Liver (tissue), 9 donors: ENCODE data around the gene NT5C1A. TPM values are rescaled to one million over a fixed set of nuclear protein-coding genes. Genes with fewer than 3 reads are reported as not detected.
A peak's percentile ranks its signal among the peaks of the same experiment; 100 is the strongest.

Source experiments
- DNase-seq: peaks from one replicate; pipeline ENCODE4 v3.0.0-alpha.2; 2017; ENCODE audit warnings: low spot score
- H3K27ac ChIP-seq, 2 donors: one replicate each; pipeline ENCODE4 v1.7.0; 2013; ENCODE audit warnings: inconsistent platforms in 2 of 2, low read length in 2 of 2, control low read depth in 1 of 2, low read depth in 1 of 2, mild to moderate bottlenecking in 1 of 2
- H3K27me3 ChIP-seq, 4 donors: one replicate each; pipeline versions ENCODE4 v1.6.1 to v1.7.0; 2013; ENCODE audit warnings: low read length in 3 of 4, inconsistent platforms in 1 of 4, mild to moderate bottlenecking in 1 of 4, moderate library complexity in 1 of 4; ENCODE audit not compliant: control insufficient read depth in 4 of 4, insufficient read depth in 4 of 4
- H3K36me3 ChIP-seq, 4 donors: one replicate each; pipeline versions ENCODE4 v1.6.1 to v1.7.0; 2013; ENCODE audit warnings: low read length in 3 of 4, mild to moderate bottlenecking in 3 of 4, low read depth in 1 of 4, moderate library complexity in 1 of 4; ENCODE audit not compliant: control insufficient read depth in 4 of 4, insufficient read depth in 3 of 4
- H3K4me1 ChIP-seq, 4 donors: one replicate each; pipeline versions ENCODE4 v1.6.1 to v1.7.0; 2013; ENCODE audit warnings: low read length in 3 of 4, mild to moderate bottlenecking in 3 of 4, moderate library complexity in 1 of 4; ENCODE audit not compliant: control insufficient read depth in 4 of 4, insufficient read depth in 4 of 4
- H3K4me3 ChIP-seq, 3 donors: one replicate each; pipeline versions ENCODE4 v1.6.1 to v1.7.0; 2013; ENCODE audit warnings: low read length in 3 of 3, control low read depth in 1 of 3, low read depth in 1 of 3, mild to moderate bottlenecking in 1 of 3
- H3K9ac ChIP-seq, 2 donors: one replicate each; pipeline ENCODE4 v1.7.0; 2013; ENCODE audit warnings: low read length in 2 of 2, mild to moderate bottlenecking in 2 of 2, moderate library complexity in 2 of 2, control low read depth in 1 of 2, low read depth in 1 of 2
- H3K9me3 ChIP-seq, 4 donors: one replicate each; pipeline versions ENCODE4 v1.6.1 to v1.7.0; 2013; ENCODE audit warnings: low read length in 3 of 4; ENCODE audit not compliant: control insufficient read depth in 4 of 4
- ATF3 ChIP-seq: IDR thresholded peaks from 2 replicates; pipeline ENCODE4 v1.6.1; 2016; ENCODE audit warnings: antibody characterized with exemption
- CTCF ChIP-seq: fragments of 150-350 bp; IDR thresholded peaks from 2 replicates; pipeline ENCODE4 v1.5.1; 2017; ENCODE audit warnings: improper control_type of control experiment, low read depth, low read length; ENCODE audit not compliant: missing input control
- EGR1 ChIP-seq, 2 donors: IDR thresholded peaks; 2 replicates each; pipeline ENCODE4 v1.6.1; 2016 to 2018; ENCODE audit warnings: antibody characterized with exemption in 2 of 2, low read depth in 2 of 2
- FOXA1 ChIP-seq: IDR thresholded peaks from 2 replicates; pipeline ENCODE4 v1.6.1; 2016; ENCODE audit warnings: antibody characterized with exemption
- FOXA2 ChIP-seq: IDR thresholded peaks from 2 replicates; pipeline ENCODE4 v1.6.1; 2016; ENCODE audit warnings: antibody characterized with exemption
- GABPA ChIP-seq, 2 donors: IDR thresholded peaks in 1 of 2; conservative IDR thresholded peaks in 1 of 2; 2 replicates each; pipeline ENCODE4 v1.6.1; 2016; ENCODE audit warnings: antibody characterized with exemption in 2 of 2, mild to moderate bottlenecking in 1 of 2, moderate library complexity in 1 of 2
- HNF4A ChIP-seq, 2 donors: conservative IDR thresholded peaks; 2 replicates each; pipeline ENCODE4 v1.6.1; 2016; ENCODE audit warnings: antibody characterized with exemption in 2 of 2, mild to moderate bottlenecking in 2 of 2
- HNF4G ChIP-seq: IDR thresholded peaks from 2 replicates; pipeline ENCODE4 v1.6.1; 2016; ENCODE audit warnings: antibody characterized with exemption
- JUND ChIP-seq, 2 donors: IDR thresholded peaks; 2 replicates each; pipeline ENCODE4 v1.6.1; 2016; ENCODE audit warnings: antibody characterized with exemption in 2 of 2
- NR2F2 ChIP-seq: IDR thresholded peaks from 2 replicates; pipeline ENCODE4 v1.6.1; 2016; ENCODE audit warnings: antibody characterized with exemption
- RAD21 ChIP-seq, 2 donors: IDR thresholded peaks; 2 replicates each; pipeline ENCODE4 v1.6.1; 2016; ENCODE audit warnings: antibody characterized with exemption in 2 of 2, mild to moderate bottlenecking in 2 of 2
- REST ChIP-seq: IDR thresholded peaks from 2 replicates; pipeline ENCODE4 v1.6.1; 2016; ENCODE audit warnings: antibody characterized with exemption, mild to moderate bottlenecking
- RXRA ChIP-seq, 2 donors: IDR thresholded peaks; 2 replicates each; pipeline ENCODE4 v1.6.1; 2017 to 2018; ENCODE audit warnings: antibody characterized with exemption in 2 of 2, mild to moderate bottlenecking in 1 of 2
- SP1 ChIP-seq: IDR thresholded peaks from 2 replicates; pipeline ENCODE4 v1.6.1; 2018; ENCODE audit warnings: antibody characterized with exemption, mild to moderate bottlenecking
- TAF1 ChIP-seq: conservative IDR thresholded peaks from 2 replicates; pipeline ENCODE4 v1.6.1; 2016; ENCODE audit warnings: antibody characterized with exemption, mild to moderate bottlenecking
- YY1 ChIP-seq: IDR thresholded peaks from 2 replicates; pipeline ENCODE4 v1.6.1; 2016; ENCODE audit warnings: antibody characterized with exemption, mild to moderate bottlenecking
- ZBTB33 ChIP-seq: IDR thresholded peaks from 2 replicates; pipeline ENCODE4 v1.6.1; 2016; ENCODE audit warnings: antibody characterized with exemption
- WGBS: extraction: QIAGEN DNeasy Blood & Tissue Kit; methylation state at CpG from one replicate; pipeline ENCODE4 v1.1.7; 2013; 5-methylcytosine and 5-hydroxymethylcytosine counted together
- polyA plus RNA-seq, 2 donors: library from polyadenylated mRNA; stranded (reverse) in 1 of 2; unstranded in 1 of 2; fragments of 200-250 nt in 1 of 2; fragments of >200 nt in 1 of 2; fragmentation: Nextera tagmentation in 1 of 2; extraction: Ambion mirVana in 1 of 2; gene quantifications; one replicate each; pipeline versions ENCODE4 v1.2.1 to v1.2.3, GENCODE V29; 2013 to 2015
- total RNA-seq, 2 donors: library from RNA; depleted of rRNA; stranded (reverse); fragments of >200 nt; gene quantifications; one replicate each; pipeline ENCODE4 v1.2.3, GENCODE V29; 2014
- TF ChIP-seq, protein P1 (sequence below): IDR thresholded peaks from 2 replicates; pipeline ENCODE4 v1.6.1; 2016; ENCODE audit warnings: antibody characterized with exemption
- donor health status: healthy.
- donor health status: healthy.
- donor health status: healthy.
- donor health status: healthy.
- donor health status: healthy.

The NT5C1A gene
- total and polyA plus RNA-seq, 4 donors: 0.05 to 0.08 TPM; not detected in 2

DNA sequence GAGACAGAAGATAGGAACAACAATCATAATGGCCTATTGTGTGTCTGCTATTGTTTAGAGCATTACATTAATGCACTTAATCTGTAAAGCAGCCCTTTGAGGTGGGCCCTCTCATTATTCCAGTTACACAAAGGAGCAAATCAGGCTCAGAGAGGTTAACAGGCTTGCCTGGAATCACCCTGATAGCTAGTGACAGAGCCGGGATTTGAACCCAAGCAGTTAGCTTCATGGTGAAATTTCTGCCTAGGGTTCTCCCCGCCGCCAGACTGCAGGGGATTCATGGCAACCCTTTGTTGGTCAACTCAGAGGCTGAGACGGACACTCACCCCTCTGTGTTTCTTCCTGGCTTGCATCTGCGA lies 39.6 kb downstream of the NT5C1A start:
- TF ChIP-seq RAD21 (IDR thresholded peaks at IDR 0.05) (no peak), JUND (IDR thresholded peaks at IDR 0.05) (no peak), TAF1 (no peak), ATF3 (no peak), FOXA1 (no peak), RXRA (IDR thresholded peaks at IDR 0.05) (no peak), GABPA (IDR thresholded peaks at IDR 0.05 in 1 of 2, conservative IDR thresholded peaks at IDR 0.05 in 1 of 2) (no peak), EGR1 (IDR thresholded peaks at IDR 0.05; ENCODE audit: low read depth in 2 of 2) (no peak), YY1 (no peak), FOXA2 (no peak), SP1 (no peak), HNF4A (conservative IDR thresholded peaks at IDR 0.05) (no peak), REST (no peak), ZBTB33 (no peak), NR2F2 (no peak), CTCF (no peak), HNF4G (no peak)
- TF ChIP-seq, protein P1, sequence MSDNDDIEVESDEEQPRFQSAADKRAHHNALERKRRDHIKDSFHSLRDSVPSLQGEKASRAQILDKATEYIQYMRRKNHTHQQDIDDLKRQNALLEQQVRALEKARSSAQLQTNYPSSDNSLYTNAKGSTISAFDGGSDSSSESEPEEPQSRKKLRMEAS: no peak
- Histone ChIP-seq H3K9ac (no peak overlapping the region), H3K9me3 (no peaks in the 10 kb centered on the region), H3K36me3 (no peaks in the 10 kb centered on the region), H3K27me3 (peaks cover 0 to 8% (median 1%) of the 10 kb centered on the region in 4 donors), H3K27ac (peak overlapping the region; percentile 23 to 26), H3K4me3 (no peak overlapping the region), H3K4me1 (peaks cover 0 to 4% (median 0%) of the 10 kb centered on the region in 4 donors)
- DNase-seq: no peak
- WGBS: 86% methylated on average over 5 of the region's 5 CpGs
